ENCODE results near the gene PPM1M. TPM values are rescaled to one million over a fixed set of nuclear protein-coding genes. Genes with fewer than 3 reads are reported as not detected.
A peak's percentile ranks its signal among the peaks of the same experiment; 100 is the strongest.

PPM1M gene
- 33.0 TPM for total RNA-seq

DNA sequence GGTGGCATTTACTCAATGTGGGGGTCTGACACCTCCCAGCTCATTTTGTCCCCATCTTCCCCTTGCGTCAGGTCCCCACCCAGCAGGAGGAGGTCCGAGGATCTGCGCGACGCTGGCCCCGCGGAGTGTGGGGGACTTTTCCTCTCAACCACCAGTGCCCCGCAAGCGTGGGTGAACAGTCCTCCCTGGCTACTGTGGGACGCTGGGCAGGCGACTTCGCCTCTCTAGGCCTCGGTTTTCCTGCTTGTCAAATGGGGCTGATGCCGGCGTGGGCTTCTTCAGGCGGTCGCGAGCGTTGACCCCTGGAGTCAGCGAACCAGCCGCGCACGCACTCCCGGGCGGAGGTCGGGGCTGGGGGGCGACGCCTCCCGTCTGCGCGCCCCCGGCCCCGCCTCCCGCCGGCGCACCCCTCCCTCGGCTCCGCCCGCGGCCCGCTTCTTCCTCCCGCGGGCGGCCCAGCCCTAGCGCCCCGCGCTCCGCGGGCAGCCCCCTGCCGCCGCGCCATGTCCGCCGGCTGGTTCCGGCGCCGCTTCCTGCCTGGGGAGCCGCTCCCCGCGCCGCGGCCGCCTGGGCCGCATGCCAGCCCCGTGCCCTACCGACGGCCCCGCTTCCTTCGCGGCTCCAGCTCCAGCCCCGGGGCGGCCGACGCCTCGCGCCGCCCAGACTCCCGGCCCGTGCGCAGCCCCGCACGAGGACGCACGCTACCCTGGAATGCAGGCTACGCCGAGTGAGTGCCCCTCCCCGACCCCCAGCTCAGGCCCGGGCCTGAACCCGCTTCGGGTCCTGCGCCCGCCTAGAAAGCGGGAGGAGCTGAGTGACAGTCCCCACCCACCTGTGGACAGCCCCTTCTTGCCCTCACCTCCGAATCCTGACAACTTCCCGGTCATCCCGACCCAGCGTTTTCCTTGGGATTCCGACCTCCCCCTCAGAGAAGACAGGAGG is at the start of gene PPM1M:
Gene PPM1M (plus strand): TSS at position 438 of the 942 bp plus-strand sequence. CDS start 66 bp downstream, at position 504.
- no peak for DNase-seq (ENCODE audit: low spot score)

- no peak for DNase-seq (ENCODE audit: low spot score)
Measured at GRCh38 chr3:52195823-52196331, 49.7 kb upstream of the PPM1M start.

DNA sequence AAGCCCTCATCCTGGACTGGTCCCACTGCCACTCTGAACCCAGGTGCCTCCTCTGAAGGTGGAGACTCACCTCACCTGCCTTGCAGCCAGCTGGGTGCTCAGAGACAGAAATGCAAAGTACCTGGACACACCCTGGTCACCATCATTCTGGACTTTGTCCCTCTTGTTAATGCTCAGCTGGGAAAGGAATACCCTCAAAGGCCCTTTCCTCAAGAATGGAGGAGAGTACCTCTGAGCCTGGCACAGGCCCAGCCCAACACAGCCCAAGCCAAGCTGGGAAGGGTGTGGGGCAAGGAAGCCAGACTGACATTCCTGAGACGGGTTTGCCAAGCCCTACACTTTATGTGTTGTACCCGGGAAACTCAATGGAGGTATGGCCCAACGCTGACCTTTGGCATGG is 48.6 kb upstream of the PPM1M start:
- DNase-seq (ENCODE audit: low spot score) = peak; percentile 92

DNA sequence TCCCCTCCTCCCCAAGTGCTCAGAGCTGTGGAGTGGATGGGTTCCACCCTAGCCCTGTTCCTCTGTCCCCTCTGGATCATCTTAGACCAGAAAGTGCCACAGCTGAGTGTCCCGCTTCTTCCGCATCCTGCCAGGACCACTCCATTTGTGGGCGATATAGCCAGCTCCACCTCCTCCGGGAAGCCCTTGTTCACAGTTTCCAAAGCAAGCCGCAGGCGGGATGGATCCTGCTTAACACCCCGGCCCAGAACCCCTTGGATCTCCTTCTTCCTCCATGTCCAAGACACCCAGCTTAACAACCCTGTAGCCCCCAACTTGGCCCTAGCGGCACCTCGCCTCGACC is 48.1 kb upstream of the PPM1M start:
- no peak for DNase-seq (ENCODE audit: low spot score)

GRCh38 chr3:52197842-52198625 is 47.5 kb upstream of the PPM1M start, which contains the start of gene ALAS1:
TSS of gene ALAS1 (plus strand) at chr3:52198160. CDS start at chr3:52199242, 1,082 bp downstream.
- peak; percentile 94 for DNase-seq (ENCODE audit: low spot score)

DNA sequence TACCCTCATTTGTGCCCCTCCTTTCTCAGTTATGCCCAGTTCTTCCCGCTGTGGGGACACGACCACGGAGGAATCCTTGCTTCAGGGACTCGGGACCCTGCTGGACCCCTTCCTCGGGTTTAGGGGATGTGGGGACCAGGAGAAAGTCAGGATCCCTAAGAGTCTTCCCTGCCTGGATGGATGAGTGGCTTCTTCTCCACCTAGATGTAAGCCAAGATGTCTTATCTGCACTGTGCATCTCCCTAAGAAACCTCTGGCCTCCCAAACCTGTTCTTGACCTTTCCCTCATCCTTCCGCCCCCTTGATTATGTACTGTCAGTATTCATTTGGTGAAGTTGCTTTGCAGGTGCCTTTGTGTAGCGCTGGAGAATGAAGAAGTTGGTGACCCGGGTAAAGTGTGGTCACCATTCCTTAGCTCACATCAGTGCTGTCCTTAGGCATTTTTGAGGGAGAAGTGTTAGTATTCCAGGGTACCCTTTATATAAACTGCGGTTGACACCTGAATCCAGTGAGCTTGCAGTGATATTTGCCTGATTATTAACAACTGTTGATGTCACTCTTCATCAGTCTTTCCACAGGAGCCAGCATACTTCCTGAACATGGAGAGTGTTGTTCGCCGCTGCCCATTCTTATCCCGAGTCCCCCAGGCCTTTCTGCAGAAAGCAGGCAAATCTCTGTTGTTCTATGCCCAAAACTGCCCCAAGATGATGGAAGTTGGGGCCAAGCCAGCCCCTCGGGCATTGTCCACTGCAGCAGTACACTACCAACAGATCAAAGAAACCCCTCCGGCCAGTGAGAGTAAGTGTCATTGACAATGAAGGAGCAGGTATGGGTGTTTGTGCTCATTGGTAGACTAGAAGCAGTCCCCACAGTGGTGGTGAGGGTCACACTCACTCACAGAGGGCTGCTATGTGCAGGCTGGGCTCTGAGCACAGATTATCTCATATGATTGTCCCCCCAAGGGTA is 46.6 kb upstream of the PPM1M start:
- DNase-seq (ENCODE audit: low spot score) = no peak

GRCh38 chr3:52200981-52201679 is 44.4 kb upstream of the PPM1M start:
- no peak for DNase-seq (ENCODE audit: low spot score)

DNA sequence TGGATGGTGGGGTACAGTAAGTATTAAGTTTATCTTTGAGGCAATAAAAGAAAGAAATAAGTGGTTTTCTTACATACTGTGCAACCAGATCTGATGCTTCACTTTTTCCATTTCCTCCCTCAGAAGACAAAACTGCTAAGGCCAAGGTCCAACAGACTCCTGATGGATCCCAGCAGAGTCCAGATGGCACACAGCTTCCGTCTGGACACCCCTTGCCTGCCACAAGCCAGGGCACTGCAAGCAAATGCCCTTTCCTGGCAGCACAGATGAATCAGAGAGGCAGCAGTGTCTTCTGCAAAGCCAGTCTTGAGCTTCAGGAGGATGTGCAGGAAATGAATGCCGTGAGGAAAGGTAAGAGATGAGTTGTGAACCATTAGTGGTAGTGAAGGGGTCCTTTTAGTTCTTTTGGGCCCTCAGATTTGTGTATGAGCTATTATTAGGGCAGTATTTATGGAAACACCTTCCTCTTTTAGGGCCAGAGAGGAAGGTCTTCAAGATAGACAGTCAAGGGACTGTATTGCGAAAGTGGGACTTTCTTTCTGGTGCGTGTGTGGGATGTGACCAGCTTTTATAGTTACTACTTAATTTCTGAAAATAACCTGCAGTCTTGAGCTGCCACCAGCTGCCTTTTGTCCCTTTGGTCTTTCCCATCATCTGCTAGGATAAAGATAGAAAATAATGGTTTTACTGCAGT is 43.0 kb upstream of the PPM1M start:
- no peak for DNase-seq (ENCODE audit: low spot score)

- DNase-seq (ENCODE audit: low spot score) = no peak
Measured at GRCh38 chr3:52203701-52204100, 41.9 kb upstream of the PPM1M start.

DNA sequence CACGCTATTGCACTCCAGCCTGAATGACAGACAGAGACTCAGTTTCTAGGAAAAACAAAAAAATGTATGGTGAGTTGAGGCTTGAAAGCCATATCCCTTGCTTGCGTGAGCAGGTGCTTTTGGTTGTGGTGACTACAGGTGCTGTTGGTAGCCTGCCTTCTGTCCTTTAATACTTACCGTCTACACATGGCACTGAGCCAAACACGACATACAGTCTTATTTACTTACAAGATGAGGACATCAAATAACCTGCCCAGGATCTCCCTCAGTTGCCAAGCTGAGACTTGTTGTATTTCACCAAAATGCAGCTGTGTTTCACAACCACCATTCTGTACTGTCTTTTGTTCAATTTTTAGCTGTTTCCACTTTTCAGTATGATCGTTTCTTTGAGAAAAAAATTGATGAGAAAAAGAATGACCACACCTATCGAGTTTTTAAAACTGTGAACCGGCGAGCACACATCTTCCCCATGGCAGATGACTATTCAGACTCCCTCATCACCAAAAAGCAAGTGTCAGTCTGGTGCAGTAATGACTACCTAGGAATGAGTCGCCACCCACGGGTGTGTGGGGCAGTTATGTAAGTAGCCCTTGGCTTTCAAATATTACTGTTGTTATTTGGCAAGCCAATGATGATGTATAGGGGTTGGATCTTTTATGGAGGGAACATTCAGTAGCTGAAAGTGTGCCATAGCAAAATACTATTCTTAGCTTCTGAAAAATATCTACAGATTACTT is 41.1 kb upstream of the PPM1M start:
- no peak for DNase-seq (ENCODE audit: low spot score)

- DNase-seq (ENCODE audit: low spot score) = no peak
Measured at GRCh38 chr3:52205727-52206372, 39.7 kb upstream of the PPM1M start.

- DNase-seq (ENCODE audit: low spot score) = no peak
Measured at GRCh38 chr3:52208556-52208955, 37.0 kb upstream of the PPM1M start.

DNA sequence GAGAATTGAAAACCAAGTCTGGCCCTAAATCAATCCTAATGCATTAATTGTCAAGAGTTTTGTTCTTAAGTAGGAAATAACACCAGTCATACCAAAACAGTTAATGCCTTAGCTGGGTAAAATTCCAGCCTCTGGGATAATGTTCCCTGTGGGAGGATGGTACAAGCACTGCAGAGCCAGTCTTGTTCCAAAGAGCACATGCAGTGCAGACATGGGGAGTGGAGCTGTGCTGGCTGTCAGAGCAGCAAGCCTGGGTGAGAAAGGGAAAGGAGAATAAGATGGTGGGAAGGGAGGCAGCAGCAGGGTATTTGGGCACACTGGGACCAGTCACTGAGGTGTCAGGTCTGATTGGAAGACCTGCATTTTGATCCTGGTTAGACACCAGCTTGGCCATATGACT is 35.5 kb upstream of the PPM1M start:
- no peak for DNase-seq (ENCODE audit: low spot score)

GRCh38 chr3:52210550-52211046 is 35.0 kb upstream of the PPM1M start:
- no peak for DNase-seq (ENCODE audit: low spot score)

- no peak for DNase-seq (ENCODE audit: low spot score)
Measured at GRCh38 chr3:52211268-52211891, 34.2 kb upstream of the PPM1M start.

GRCh38 chr3:52213005-52213404 is 32.6 kb upstream of the PPM1M start:
- DNase-seq (ENCODE audit: low spot score) = no peak

- no peak for DNase-seq (ENCODE audit: low spot score)
Measured at GRCh38 chr3:52213901-52214300, 31.7 kb upstream of the PPM1M start.

- no peak for DNase-seq (ENCODE audit: low spot score)
Measured at GRCh38 chr3:52215351-52215750, 30.2 kb upstream of the PPM1M start.
